UCSD-AML1 (cell line): ENCODE results near the gene YOD1.
A peak's percentile ranks its signal among the peaks of the same experiment; 100 is the strongest.

Experiments
- DNase-seq: peaks from one replicate; lab custom pipeline; 2025; ENCODE audit not compliant: unreplicated experiment; lab: John Stamatoyannopoulos, UW

Gene YOD1

GRCh38 chr1:207073906-207074820 is 23.2 kb upstream of the YOD1 start:
- no peak for DNase-seq

DNA sequence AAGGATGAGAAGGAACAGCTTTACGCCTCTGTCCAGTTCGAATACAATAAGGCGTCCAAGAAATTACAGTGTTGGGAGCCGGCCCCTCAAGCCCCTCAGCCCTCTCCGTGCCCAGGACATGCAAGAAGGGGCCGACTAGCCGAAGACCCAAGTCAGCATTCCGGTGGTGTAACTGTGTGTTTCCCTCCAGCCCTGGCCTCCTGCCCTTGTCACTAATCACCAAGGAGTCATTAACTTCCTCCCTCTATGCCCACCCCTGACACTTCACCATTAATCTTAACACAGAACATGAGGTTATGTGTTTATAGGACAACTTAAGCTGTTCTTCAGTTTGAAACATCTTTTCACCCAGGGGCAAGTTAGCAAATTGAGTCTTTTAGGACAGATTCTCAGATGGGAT is 21.2 kb upstream of the YOD1 start:
- DNase-seq = peak; percentile 35

DNA sequence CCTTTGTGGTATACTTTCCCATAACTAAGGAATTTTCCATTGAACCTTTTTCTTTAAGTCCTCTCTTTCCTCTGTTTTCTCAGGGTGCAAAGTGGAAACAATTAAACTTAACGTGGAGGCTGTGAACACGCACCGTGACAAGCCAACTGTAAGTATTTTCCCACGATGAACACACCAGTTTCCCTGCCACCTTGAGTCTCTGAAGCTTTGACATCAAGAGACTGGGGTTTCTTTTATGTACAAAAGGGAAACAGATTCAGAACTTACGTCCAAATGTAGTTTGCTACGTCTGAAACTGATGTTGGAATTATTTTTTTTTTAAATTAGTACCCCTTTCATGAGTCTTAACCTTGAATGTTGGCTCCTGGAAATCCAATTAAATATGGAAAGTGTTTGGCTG is 20.4 kb upstream of the YOD1 start:
- no peak for DNase-seq

DNA sequence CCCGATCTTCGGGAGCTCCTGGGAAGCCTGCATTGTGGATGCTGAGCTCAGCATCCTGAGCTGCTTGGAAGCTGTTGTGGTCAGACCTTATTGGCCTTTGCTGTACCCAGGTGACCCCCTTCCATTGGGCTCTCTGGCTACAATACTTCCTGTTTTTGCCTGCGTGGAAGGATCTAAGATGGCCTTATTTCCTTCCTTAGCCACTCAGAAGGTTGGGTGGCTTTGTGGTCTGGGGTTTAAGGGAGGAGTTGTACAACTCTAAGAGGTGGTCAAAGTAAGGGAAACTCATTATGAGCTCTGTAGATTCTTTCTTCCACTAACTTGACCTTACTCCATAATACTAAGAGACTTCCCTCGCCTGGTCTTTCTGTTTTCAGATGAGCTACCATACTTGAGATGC is 19.8 kb upstream of the YOD1 start:
- DNase-seq = peak; percentile 64

DNA sequence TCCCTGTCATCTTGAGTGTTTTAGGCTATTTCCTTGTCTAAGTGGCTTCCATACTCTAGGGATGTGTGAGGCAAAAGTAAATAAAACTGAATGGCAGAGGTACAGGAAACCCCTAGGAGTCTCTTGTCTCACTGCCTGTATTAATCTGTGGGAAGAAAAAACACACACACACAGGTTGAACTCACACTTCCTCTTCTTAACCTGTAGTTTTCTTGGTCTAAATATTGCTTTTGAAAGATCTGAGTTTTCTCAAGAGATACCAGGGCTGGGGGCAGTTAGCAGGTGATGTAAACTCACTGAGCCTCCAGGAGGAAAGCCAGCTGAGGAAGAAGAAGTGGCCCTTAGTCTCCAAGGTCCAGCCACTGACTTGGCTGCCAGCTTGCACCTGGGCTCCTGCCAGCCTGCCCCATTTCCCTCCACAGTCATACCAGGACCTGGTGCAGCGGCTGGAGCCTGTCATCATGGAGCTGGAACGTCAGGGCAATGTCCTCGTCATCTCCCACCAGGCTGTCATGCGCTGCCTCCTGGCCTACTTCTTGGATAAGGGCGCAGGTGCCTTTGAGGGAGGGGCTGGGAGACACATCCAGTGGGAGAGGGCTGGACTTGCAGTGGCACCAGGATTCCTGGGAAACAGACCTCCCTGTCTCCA is 19.0 kb upstream of the YOD1 start:
- no peak for DNase-seq

GRCh38 chr1:207069061-207069460 is 18.1 kb upstream of the YOD1 start:
- no peak for DNase-seq

DNA sequence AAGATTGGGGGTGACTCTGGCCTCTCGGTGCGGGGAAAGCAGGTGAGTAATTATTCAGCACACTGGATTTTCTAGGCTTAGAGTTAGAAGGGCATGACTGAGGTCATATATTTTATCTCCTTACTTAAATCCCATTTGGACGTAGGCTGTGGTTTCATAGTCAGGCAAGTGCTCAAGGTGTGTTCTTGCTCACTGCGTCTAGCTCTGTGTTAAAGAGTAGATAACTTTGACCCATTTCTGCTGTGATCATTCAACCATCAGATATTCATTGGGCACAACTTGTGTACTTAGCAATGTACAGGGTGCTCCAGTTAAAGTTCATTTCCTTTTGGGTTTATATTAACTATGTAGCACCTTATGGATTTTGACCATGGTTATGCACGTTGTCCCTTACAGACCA is 16.7 kb upstream of the YOD1 start:
- DNase-seq = no peak

DNA sequence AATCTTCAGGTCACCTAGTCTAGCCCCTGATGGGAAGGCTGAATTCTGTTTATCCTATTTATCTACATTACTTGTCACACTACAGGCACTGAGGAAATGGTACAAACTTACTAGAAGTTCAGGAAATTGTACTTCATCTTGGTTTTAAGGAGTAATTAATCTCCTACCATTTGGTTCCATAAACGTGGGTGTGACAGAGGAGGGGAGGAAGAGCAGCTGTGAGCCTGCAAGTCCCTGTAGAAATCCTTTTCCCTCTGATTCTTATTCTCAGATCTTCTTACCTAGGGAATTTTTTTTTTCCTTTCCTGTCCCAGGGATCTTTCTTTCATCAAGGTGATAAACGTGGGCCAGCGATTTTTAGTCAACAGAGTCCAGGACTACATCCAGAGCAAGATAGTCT is 16.2 kb upstream of the YOD1 start:
- DNase-seq = no peak

- no peak for DNase-seq
Observed at GRCh38 chr1:207064561-207064960, 13.6 kb upstream of the YOD1 start.

DNA sequence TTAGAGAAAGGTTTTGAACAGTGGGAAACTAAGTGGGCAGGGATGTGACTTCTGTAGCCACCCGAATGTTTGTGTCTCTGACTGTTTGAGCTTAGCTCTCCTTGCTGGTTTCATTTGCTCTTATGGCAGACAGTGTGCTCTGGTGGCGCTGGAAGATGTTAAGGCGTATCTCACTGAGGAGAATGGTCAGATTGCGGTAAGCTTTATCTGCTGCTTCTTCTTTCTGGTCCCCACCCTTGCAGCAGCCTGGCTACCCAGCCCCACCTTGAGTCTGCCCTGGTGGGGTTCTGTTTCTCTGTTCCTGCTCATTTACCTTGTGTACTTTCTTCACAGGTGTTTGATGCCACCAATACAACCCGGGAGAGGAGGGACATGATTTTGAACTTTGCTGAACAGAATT is 12.0 kb upstream of the YOD1 start:
- no peak for DNase-seq

- no peak for DNase-seq
Observed at GRCh38 chr1:207062058-207062457, 11.1 kb upstream of the YOD1 start.

- no peak for DNase-seq
Observed at GRCh38 chr1:207060596-207060995, 9.6 kb upstream of the YOD1 start.

DNA sequence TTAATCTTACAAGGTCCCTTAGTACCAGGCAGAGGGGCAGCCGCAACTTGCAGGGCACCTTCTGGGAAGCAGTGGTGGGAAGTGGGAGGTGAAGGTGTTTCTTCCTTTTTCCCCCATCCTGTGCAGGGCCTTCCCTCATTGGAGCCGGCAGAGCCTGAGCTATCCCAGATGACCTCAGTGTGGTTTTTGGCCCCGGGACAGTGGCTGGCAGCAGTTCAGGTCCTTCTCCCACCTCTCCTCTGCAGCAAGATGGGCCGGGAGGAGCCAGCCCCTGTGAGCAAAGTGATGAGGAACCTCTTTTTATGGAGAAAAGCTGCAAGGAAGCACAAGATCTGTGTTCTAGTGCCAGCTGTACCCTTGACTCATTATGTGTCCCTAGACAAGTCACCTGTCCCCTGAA is 8.9 kb upstream of the YOD1 start:
- no peak for DNase-seq

DNA sequence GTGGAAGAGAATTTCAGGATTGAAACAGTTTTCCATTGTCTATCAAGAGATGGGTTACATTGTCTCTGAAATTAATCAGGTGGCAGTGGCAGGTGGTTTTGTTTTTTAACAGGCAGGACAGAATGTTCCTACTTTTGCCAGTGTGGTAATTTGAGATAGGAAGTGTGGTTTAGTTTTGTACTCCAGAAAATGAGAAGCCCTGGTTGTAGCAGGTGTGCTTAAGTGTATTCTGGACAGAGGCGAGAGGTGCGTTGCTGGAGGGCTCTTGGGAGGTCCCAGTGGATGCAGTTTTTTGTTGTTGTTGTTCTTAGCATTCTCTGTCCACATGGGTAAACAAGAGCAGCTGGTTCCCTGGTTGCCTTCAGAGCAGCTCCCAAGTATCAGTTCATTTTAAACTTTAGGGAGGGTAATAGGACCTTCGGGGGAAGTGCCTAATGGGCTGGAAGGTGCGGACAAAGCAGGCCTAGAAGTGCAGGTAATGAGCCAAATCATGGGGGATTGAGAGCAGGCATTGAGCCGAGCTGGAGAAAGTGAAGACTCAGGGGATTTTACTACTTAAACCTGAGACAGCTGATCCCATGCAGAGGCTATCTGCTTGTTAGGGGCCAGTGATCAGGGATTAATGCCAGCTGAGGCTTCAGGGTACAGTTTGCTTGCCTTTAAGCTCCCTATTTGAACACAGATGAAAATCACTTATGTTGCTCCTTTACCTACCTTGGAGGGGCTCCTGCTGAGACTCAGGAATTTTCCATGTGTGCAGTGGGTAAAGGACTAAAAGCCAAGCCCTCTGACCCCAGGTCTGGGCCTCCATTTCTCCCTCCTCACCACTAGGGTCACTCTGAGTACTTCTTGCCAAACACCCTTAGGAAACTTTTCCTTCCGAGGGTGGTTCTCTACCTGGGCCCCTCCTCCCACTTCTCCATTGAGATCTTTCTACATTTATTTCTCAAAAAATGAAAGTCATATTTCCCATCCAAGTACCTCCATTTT is 8.2 kb upstream of the YOD1 start:
- DNase-seq = no peak

GRCh38 chr1:207058252-207058651 is 7.2 kb upstream of the YOD1 start:
- DNase-seq = no peak

DNA sequence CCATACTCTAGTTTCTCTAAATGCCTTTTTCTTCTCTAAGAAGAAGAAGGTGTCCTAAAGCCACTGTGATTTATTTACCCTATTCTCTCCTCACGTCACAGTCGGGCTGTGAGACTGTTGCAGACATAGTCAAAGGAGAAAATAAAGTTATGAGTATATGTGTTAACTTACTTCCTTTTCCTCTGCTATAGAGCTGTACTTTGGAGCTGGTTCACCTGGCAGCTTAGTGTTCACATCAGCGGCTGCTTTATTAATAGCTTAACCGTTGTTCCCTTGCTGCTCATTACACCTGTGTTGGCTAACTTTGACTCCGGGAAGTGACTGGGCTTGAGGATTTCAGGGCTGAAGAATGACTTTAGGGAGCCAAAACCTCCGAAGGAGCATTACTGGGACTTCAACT is 5.7 kb upstream of the YOD1 start:
- DNase-seq = no peak

GRCh38 chr1:207055386-207056001 is 4.5 kb upstream of the YOD1 start:
- no peak for DNase-seq

DNA sequence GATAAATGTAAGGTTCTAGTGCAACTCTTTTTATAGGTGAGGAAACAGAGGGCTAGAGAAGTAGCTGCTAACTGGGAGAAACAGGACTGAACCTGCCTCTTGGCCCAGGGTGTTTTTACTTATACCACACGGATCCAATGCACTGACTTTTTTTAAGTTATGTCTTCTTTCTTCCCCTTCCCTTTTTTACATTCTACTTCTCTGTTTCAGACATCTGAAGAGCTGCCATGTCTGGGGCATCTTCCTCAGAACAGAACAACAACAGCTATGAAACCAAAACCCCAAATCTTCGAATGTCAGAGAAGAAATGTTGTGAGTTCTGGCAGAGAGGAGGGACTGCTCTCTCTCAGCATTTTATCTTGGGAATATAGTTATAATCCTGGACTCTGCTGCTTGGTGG is 3.5 kb upstream of the YOD1 start:
- DNase-seq = no peak

DNA sequence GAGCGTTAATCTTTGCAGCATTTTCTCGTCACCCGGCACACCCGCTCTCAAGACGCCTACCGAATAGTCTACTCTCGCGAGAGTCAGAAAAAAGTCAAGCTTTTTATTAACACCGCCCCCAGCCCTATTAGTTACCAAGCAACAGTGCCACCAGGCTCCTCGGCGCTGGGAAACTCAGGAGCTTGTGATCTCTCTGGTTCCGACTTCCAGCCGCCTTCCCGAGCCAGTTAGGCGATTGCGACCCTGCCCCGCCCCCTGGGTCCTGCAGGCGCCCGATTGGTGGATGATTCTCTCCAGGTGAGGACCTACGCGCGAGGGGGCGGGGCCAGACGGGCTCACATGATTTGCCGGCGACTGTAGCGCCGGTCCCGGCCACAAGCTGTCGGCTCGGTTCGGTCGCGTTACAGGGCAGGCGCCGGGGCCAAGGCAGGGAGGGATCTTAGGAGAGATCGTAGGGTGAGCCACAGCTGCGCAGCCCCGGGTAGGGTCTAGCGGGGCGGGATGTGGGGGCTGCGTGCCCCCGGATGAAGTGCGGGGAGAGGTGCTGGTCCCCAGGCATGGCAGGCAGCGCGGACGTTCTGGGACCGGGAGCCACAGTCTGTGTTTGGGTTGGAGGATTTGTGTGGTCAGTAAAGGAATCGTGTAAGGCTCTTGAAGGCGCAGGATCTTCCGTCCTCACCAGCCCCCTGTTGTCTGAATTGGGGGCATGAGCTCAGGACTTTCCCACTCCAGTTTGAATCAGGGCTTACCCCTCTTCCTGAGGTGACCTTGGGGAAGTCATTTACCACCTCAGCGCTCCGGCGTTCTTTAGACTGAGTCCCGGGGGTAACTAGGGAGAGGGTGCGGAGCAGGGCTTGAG is 2.1 kb upstream of the YOD1 start, which contains the start of gene PFKFB2:
Gene PFKFB2 (plus strand): TSS at position 365 of the 859 bp plus-strand sequence. CDS start 1,443 bp downstream, outside the sequence.
- no peak for DNase-seq
